Measurements from ENCODE around the gene GPATCH2.
"Not testable (repeated sequence)": the region's sequence is repeated elsewhere in the genome, so short reads cannot be mapped to it uniquely, and the experiment has no call there.

GPATCH2 gene

GRCh38 chr1:217433664-217434063 lies 197.2 kb downstream of the GPATCH2 start:
- DNase-seq: no peak

- DNase-seq: no peak
Observed at GRCh38 chr1:217432339-217432738, 198.6 kb downstream of the GPATCH2 start.

GRCh38 chr1:217431395-217431794 lies 199.5 kb downstream of the GPATCH2 start:
- DNase-seq: no peak

GRCh38 chr1:217425422-217425821 lies 205.5 kb downstream of the GPATCH2 start:
- peak; percentile 47 for DNase-seq

- no peak for DNase-seq
Observed at GRCh38 chr1:217419194-217419551, 211.7 kb downstream of the GPATCH2 start.

- DNase-seq: no peak
Observed at GRCh38 chr1:217418269-217419193, 212.4 kb downstream of the GPATCH2 start.

GRCh38 chr1:217417363-217417762 lies 213.5 kb downstream of the GPATCH2 start:
- no peak for DNase-seq

GRCh38 chr1:217407534-217408001 lies 223.3 kb downstream of the GPATCH2 start:
- no peak for DNase-seq

GRCh38 chr1:217403026-217403720 lies 227.7 kb downstream of the GPATCH2 start:
- no peak for DNase-seq

- no peak for DNase-seq
Observed at GRCh38 chr1:217402301-217402700, 228.6 kb downstream of the GPATCH2 start.

GRCh38 chr1:217393896-217394295 lies 237.0 kb downstream of the GPATCH2 start:
- no peak for DNase-seq

- DNase-seq: no peak
Observed at GRCh38 chr1:217392441-217392840, 238.4 kb downstream of the GPATCH2 start.

GRCh38 chr1:217389895-217390294 lies 241.0 kb downstream of the GPATCH2 start:
- no peak for DNase-seq

- no peak for DNase-seq
Observed at GRCh38 chr1:217388522-217389065, 242.3 kb downstream of the GPATCH2 start.

GRCh38 chr1:217381773-217382172 lies 249.1 kb downstream of the GPATCH2 start:
- not testable (repeated sequence) for DNase-seq

- DNase-seq: not testable (repeated sequence)
Observed at GRCh38 chr1:217379804-217380203, 251.1 kb downstream of the GPATCH2 start.

GRCh38 chr1:217379336-217379735 lies 251.6 kb downstream of the GPATCH2 start:
- no peak for DNase-seq
